Spleen (tissue), 7 donors: ENCODE data around the gene TCF7.

Experiments used
- POLR2A ChIP-seq, 3 donors: fragments of 450-650 bp; IDR thresholded peaks; one replicate each; pipeline ENCODE4 v1.5.1; 2017; ENCODE audit warnings: antibody characterized with exemption in 3 of 3, mild to moderate bottlenecking in 1 of 3
- POLR2AphosphoS5 ChIP-seq, 3 donors: sonication (generic); formaldehyde crosslinking; IDR thresholded peaks; one replicate each; pipeline ENCODE4 v1.5.1; 2017; ENCODE audit warnings: antibody characterized with exemption in 3 of 3
- TF ChIP-seq, protein P1 (sequence below), 11 experiments: fragments of 200-600 bp in 7 of 11; fragments of 450-650 bp in 4 of 11; sonication (generic) in 4 of 11; IDR thresholded peaks in 8 of 11; conservative IDR thresholded peaks in 3 of 11; 1 replicate in 7 of 11; 2 replicates in 4 of 11; pipeline versions ENCODE4 v1.4.0 to v1.8.0; 2016 to 2021; ENCODE audit warnings: antibody characterized with exemption in 11 of 11, inconsistent platforms in 4 of 11, mild to moderate bottlenecking in 1 of 11
- donor health status: DM: no; HTN: no; CAD: no; lungs with moderate emphysema.
- donor health status: DM: no; HTN: no; CAD: no.
- donor health status: DM: no; HTN: no; CAD: no.

DNA sequence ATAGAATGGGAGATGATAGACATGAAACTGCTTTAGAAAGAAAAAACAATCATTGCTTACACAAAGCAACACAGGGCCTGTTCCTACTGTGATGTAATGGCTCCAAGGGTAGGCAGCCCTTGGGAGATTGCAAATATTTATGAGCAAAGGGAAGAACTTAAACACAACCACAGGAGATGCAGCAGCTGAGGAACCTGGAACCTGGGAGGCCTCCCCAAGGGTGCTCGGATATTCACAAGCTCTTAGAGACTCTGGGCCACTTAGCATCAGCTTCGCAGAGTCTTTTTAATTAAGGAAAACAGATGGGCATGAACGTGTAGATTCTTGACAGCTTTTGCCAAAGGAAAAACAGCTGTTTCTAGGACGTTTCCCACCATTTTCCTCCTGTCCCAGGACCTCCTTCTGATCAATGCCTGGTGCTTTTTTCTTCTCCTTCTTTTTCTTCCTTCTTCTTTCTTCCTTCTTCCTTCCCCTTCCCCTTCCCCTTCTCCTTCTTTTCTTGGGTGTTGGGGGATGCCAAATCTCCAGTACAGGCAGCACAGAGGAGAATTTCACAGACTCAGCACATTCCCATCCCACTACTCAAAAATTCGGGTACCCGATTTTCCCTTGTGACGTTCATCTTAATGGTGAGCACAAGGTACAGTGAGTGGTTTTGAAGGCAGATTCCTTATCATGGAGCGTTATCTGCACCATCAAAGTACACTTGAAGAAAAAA is 28.1 kb upstream of the TCF7 start:
- TF ChIP-seq, protein P1, sequence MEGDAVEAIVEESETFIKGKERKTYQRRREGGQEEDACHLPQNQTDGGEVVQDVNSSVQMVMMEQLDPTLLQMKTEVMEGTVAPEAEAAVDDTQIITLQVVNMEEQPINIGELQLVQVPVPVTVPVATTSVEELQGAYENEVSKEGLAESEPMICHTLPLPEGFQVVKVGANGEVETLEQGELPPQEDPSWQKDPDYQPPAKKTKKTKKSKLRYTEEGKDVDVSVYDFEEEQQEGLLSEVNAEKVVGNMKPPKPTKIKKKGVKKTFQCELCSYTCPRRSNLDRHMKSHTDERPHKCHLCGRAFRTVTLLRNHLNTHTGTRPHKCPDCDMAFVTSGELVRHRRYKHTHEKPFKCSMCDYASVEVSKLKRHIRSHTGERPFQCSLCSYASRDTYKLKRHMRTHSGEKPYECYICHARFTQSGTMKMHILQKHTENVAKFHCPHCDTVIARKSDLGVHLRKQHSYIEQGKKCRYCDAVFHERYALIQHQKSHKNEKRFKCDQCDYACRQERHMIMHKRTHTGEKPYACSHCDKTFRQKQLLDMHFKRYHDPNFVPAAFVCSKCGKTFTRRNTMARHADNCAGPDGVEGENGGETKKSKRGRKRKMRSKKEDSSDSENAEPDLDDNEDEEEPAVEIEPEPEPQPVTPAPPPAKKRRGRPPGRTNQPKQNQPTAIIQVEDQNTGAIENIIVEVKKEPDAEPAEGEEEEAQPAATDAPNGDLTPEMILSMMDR (IDR thresholded peaks at IDR 0.05 in 8 of 11, conservative IDR thresholded peaks at IDR 0.05 in 3 of 11): no peak
- no peak for TF ChIP-seq POLR2A (IDR thresholded peaks at IDR 0.05)
- no peak for TF ChIP-seq POLR2AphosphoS5 (IDR thresholded peaks at IDR 0.05)
